GM19467 (cell line): ENCODE measurements around the gene SFMBT1.

Experiments
- ATAC-seq: cut with Tn5 transposase; IDR thresholded peaks from one replicate; pipeline ENCODE4 v1.9.1; 2021; ENCODE audit warnings: mild to moderate bottlenecking, moderate library complexity; ENCODE audit not compliant: unreplicated experiment

The SFMBT1 gene, protein sequence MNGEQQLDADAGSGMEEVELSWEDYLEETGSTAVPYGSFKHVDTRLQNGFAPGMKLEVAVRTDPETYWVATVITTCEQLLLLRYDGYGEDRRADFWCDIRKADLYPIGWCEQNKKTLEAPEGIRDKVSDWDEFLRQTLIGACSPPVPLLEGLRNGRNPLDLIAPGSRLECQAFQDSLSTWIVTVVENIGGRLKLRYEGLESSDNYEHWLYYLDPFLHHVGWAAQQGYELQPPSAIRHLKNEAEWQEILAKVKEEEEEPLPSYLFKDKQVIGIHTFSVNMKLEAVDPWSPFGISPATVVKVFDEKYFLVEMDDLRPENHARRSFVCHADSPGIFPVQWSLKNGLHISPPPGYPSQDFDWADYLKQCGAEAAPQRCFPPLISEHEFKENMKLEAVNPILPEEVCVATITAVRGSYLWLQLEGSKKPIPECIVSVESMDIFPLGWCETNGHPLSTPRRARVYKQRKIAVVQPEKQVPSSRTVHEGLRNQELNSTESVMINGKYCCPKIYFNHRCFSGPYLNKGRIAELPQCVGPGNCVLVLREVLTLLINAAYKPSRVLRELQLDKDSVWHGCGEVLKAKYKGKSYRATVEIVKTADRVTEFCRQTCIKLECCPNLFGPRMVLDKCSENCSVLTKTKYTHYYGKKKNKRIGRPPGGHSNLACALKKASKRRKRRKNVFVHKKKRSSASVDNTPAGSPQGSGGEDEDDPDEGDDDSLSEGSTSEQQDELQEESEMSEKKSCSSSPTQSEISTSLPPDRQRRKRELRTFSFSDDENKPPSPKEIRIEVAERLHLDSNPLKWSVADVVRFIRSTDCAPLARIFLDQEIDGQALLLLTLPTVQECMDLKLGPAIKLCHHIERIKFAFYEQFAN

DNA sequence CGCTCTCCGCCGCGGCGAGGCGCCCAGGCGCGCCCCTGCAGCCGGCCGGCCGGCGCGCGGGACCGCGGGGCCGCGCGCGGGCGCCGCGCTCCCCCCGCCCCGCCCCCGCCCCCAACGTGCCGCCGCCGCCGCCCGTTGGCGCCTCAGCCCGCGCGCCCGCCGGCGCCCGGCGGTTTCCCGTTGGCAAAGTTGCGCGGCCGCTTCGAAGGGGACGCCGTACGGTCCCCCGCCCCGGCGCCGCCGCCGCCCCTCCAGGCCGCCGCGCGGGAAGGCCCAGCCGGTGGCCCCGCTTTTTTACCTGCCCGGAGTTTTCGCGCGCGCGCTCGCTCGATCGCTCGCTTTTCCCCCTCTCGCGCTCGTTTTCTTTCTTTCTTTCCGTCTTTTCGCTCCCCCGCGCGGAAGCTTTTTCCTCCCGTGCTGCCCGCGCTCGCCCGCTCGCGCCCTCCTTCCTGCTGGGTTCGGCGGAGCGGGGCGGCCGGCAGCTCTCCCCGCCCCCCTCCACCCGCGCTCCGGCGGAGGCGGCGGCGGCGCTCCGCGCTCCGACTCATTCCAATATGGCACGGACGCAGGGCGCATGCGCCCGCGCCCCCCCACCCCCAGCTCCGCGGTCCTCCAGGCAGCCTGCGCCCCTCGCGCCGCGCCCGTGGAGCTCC lies at the start of gene SFMBT1:
SFMBT1 (minus strand) TSS at position 556 of the 653 bp plus-strand sequence. CDS start 76,945 bp downstream, outside the sequence.
- ATAC-seq: peak; percentile 35

DNA sequence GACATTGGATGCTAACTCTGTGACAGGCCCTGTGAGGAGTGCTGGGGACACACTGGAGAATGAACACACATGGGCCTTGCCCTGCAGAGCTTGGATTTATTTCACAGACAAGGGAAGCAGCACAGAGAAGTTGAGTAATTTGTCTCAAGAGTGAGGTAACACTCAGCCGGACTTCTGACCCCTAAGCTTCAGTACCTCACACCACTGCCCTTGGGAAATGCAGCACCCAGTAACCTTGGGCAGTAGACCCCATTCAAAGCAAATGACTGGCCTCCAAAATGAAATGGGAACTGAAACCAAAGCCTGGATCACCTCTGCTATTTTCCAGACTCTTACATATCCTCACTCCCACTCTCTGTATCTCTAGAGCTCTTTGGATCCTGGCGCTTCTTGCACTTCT lies 47.1 kb upstream of the SFMBT1 start:
- ATAC-seq: no peak

DNA sequence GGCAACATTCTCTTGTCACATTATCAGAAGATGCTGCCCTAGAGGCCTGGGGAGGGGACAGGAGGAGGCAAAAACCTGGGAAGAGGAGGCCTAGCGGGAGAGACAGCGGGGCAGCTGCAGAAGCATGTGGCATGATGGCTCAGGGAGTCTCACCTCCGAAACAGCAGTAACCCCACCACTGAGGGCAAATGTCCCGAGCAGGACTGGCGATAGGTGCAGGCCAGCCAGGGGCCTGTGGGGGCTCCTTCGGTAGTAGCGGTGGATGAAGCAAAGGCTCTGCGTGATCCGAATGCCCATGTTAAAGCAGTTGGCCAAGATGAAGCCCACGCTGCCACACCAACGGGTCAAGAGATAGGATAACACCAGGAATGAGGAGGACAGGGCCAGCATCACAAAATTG lies 46.3 kb upstream of the SFMBT1 start:
- ATAC-seq: no peak

DNA sequence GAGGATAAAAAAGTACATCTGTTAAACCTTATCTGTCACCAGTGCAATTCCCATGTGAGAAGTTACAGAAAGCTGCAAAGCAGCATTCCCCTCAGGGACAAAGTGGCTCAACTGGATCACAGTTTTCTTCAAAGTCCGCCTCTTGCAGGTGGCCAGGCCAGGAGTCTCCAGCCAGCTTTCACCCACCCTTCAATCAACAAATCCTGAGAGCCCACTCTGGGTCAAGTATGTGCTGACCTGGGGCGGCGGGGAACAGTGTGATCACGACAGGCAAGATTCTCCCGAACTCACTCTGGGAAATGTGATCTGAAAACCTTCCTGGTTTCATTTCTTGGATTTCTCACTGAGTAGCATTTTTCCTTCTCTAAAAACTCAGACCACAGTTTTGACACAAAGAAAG lies 45.1 kb upstream of the SFMBT1 start:
- no peak for ATAC-seq

DNA sequence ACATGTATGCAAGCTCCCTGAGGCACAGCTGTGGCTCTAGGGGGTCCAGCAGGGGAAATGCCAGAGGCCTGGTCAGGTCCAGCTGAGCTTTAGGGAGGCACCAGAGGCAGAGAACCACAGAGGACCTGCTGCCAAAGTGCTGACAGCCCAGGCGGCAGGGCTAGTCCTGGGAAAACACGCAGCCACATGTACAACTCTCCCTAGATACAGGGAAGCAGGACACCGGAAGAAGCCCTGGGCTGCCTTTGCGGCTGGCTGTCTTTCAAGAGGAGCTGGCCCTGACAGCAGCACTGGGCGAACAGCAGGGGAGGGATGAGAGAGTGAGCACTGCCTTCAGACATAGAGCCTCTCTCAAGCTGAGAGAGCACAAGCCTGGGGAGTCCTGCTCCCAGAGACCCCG lies 43.6 kb upstream of the SFMBT1 start:
- ATAC-seq: no peak

DNA sequence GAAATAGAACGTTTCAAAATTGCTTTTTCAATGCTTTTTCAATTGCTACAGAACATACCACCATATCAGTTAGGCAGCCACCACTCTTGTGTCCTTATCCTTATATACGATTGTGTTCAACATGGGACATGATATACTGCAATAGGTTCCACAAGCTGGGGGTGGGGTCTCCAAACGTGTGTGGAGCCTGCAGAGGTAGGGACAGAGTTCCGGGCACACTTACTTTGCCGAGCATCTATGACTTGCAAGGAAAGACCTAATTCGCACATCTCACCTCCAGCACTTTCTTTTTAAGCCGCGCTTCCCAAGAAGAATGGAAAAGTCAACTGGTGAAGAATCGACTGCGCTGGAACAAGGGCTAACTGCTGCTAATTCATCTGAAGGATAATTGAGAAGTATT lies 39.6 kb upstream of the SFMBT1 start:
- no peak for ATAC-seq

DNA sequence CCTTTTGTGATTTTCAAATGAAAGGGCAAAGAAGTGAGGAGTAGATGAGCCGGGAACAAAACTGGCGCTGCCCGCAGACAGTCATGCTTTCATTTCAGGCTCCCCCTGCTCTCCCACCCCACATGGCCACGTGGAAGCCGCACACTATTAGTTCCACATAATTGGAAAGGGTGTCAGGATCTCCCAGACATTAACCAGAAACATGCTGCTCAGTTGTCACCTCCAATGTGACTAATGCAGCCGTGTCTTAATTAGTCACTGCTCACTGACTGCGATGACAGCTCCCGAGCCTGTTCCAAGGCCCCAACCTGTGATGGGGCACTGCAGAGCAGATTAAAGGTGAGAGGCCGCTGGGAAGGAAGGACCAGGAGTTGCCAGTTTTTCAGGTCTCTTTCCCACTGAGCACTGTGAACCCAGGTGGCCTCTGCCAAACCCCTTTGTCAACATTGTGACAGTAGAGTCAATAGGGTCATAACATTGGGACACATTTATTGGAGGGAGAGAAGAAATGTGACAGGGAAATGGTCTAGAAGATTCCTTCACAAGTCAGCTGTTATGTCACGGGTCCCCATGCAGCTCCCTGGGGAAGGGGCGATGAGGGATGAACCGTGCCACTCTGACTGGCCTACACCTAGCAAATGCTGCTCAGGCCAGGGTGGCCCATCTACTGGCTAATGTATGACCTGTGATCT lies 38.6 kb upstream of the SFMBT1 start:
- no peak for ATAC-seq

DNA sequence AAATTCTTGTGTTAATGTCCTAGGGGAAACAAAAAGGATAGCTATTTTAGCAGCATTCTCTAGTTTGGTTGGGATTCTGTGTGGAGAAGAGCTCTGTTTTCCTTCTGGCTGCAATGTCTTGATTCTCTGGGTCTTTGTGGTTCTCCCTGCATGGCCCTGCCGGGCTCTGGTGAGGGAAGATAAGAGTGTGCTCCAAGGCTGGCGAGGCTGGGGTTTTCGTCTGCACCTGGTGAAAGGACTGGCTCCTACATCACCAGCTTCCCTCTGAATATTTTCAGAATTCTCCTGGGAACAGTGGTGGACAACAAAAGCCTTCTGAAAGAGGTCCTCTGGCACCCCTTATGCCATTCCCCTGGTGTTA lies 38.1 kb upstream of the SFMBT1 start:
- no peak for ATAC-seq

DNA sequence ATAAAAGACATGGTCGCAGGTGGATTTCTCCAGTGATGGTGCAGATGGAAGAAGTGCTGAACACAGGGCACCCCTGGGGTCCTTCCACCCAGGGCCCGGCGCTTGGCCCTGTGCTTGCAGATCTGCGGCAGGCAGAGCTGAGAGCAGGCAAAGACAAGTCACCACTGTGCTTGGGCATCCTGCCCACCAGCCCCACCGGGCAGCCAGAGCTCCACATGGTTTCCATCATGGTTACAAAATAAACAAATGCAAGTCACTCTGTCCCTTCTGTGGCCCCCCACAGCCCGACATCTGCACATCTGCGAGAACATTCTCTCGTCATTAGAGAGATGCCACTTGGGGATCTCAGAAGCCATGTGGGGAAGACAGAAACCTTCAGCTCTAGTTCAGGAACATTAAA lies 37.6 kb upstream of the SFMBT1 start:
- ATAC-seq: no peak

DNA sequence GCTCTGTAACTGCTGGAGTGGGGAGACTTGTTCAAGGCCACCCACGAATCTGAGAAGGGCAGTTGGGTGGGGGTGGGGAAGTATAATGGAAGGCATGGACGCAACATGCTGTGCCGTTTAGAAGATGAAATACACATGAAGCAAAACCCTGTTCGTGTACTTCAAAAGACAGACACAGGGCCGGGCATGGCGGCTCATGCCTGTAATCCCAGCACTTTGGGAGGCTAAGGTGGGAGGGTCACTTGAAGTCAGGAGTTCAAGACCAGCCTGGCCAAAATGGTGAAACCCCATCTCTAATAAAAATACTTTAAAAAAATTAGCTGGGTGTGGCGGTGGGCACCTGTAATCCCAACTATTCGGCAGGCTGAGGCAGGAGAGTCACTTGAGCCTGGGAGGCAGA lies 36.9 kb upstream of the SFMBT1 start:
- ATAC-seq: no peak

DNA sequence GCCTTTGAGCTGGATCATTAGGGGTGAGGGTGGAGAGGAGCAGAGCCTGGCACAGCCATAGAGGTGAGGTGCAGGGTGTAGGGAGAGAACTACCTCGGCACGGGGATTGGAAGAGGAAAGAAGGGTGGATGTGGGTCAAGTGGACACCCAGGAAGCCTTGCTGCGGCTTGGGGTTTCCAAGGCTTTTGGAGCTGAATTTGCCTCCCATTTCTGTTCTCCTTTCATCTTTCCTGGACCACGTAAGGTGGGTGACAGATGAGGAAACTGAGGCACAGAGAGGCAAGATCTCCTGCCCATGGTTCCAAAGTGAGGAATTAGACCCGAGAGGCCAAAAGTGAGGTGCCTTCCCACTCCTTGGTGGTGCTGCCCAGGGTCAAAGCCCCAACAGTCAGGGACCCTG lies 35.4 kb upstream of the SFMBT1 start:
- ATAC-seq: no peak

DNA sequence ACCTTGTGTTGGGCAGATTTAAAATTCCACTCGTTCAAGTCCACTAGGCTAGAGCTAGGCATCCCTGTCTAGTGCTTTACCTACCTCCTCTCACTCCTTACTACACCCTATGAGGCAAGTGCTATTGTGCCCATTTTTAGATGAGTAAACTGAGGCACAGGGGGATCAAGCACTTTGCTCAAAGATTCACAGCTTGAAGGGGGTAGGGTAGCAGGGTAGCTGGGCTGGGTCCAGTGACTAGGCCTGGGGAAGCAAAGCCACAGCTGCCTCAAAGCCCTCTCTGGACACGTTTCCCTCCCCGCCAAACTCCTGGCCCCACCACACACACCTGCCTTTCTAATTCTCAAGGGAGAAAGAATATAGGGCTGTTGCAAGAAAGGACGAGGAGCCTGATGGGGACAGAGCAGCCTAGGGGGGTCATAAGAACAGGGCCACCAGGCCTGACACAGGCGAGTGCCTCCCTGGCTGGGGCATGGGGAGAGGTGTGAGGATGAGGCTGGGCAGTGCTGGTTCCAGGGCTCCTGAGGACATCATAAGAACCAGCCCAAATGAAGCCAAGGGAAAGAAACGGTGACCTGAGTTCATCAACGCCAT lies 34.8 kb upstream of the SFMBT1 start:
- ATAC-seq: no peak

DNA sequence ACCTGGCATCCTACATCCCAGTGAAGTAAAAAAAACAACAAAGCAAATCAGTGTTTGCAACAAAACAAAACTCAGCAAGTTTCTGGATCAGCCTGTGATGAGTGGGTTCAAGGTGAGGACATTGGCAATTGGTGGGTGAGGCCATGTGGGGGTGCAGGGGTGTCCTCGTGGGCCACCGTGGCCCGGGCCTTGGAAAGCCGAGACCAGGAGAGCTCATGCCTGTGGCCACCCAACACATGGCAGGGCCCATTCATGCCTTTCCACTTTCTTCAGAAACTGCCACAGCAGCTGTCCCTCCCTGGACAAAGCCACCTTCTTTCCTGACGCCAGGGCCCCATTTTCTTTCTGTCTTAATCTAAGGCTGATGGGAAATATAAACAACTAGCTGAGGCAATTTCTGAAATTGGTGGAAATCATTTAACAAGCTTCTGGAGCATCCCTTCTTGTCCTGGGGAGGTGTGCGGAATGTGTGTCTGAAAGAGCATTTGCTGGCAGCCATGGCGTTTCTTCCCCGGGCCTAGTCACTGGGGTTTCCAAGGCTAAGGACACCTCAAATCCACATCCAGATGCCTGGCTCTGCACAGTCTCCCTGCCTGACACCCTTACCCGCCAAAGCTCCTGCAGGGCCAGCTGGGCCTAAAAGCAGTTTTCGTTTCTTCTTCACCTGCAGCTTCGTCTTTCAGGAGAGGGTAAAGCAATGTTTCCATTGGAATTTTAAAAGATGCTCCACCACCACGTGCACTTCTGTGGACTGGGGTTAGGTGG lies 34.1 kb upstream of the SFMBT1 start:
- ATAC-seq: no peak

DNA sequence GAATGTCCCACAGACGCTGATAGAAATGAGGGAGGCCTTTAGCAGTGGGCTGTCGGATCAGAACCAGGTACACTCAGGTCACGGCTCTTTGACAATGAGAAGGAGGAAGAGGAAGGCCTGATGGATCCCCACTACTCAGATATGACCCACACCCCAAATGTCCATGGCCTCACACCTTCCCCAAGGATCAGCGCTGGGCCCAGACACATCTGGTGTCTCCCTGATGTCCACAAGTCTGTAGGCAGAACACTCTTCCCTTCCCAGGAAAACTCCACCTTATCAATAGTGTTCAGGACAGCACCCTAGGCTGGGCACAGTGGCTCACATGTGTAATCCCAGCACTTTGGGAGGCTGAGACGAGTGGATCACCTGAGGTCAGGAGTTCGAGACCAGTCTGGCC lies 33.3 kb upstream of the SFMBT1 start:
- ATAC-seq: no peak

DNA sequence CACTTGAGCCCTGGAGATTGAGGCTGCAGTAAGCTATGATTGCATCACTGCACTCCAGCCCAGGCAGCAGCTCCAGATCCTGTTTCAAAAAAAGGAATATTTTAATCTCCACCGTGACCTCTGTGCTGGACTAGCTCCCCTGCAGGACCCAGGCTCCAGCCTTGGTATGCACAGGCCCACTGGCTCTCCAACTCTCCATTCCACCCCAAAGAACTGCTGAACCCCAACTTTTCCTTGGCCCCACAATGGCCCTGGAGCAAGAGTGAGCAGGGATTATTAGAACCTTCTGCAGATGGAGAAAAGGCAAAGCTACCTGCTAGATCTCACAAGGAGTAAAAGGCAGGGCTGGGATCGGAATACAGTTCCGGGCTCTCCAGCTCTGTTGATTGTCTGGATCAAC lies 32.8 kb upstream of the SFMBT1 start:
- ATAC-seq: no peak

DNA sequence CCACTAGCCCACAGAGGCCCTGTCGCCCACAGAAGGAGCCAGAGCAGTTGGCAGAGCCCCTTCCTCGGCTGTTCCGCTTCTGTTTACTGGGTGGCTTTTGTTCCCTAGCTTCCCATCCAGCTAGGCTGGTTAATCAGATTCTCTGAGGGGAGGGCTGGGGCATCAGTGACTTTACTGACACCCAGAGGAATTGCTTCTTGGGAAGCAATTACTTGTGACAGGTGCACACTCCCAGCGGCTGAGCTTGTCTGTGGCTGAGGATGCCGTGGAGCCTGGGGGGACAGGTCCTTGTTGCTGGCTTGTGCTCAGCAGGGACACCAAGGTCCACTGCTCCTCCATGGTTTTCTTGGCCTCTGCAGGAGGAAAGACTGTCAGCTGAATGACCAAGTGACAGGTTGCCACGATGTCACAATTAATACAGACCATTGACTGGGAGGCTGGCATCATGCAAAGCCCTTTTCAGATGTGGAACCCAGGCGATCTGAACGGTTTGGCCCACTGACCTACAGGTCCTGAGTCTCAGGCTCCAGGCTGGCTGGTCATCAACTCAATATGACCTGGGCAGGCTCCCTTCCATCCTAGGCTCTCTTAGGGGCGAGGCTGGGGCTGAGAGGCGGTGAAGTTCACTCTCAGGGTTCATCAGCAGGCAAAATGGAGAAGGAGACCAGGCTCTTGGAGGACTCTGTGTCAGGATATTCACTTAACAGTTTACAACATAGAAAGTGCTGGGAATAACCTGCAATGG lies 31.8 kb upstream of the SFMBT1 start:
- no peak for ATAC-seq

DNA sequence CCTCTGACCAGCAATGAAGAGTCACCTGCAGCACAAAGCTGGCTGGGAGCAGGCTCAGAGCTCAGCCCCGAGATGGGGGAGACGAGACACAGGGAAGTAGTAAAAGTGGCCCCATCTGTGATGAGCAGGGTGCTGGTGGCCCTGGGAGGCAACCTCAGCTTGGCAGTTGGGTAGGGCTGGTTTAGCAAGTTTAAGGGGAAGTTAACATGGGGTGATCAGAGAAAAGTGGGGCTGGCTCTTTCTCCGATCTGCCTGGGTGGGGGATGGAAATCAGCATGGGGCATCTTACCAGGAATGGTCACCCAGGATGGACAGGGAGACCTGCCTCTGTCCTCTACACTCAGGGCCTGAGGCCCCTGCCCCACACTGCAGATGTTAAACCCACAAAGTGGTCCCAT lies 29.9 kb upstream of the SFMBT1 start:
- no peak for ATAC-seq

DNA sequence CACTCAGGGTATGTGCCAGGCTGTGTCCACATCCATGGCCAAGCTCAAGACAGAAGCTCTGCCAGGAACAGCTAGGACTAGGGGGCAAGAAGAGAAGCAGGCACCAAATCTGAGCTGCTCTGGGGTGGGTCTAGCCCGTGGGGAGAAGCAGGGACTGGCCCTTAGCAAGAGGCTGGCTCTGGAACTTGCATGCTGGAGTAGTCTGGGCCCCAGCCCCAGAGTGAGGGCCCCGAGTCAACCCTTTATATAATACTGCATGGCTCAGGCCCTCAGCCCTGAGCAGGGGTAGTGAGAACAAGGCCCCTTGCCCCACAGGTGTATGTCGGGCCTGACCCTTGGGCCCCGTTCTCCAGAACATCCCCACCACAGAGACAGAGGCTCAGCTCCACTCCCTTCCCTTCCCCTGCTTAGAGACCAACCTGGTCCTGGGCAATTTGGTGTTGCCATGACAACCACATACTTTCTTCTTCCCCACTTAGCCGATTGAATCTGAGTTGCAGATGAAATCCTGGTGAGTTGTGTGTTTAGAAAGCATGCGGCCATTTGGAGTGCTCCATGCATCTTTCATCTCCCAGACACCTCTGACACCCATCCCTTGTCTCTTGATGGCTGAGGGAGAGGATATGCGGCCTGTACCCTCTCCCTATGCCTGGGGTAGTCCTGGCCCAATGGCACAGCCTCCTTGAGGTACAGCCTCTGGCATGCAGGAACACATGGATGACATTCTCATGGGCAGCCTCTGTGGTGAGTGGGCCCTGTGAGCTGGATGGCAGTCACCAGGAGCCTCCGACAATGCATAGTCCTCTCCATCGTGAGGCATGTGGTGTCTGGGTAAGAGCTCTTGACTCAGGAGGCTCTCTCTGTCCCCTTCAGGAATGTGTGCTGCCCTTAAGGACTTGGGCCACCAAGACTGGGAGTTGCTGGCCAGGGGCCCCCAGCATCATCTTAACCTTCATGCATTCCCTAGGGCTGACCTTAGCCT lies 29.2 kb upstream of the SFMBT1 start:
- ATAC-seq: no peak
